PC-3 (cell line): ENCODE data around the gene ENG. TPM values are rescaled to one million over a fixed set of nuclear protein-coding genes. Genes with fewer than 3 reads are reported as not detected.

ENCODE experiments used
- ATAC-seq: fragments of 200-7000 bp; cut with Tn5 transposase; 2 replicates; pipeline ENCODE4 v1.9.1; 2020; ENCODE audit warnings: mild to moderate bottlenecking, moderate library complexity
- BruUV-seq: library from RNA; stranded (reverse); fragments of 400-500 nt; replicated peaks from 2 replicates; lab custom pipeline; 2021; lab: Mats Ljungman, UMichigan
- CTCF ChIA-PET: fragments of 300-600 bp; sonication (Branson Sonifier 250); formaldehyde crosslinking; loops from one replicate; lab custom pipeline; 2022; ENCODE audit warnings: antibody characterized with exemption; lab: Charles Lee
- POLR2A ChIA-PET: fragments of 300-600 bp; sonication (Branson Sonifier 250); formaldehyde crosslinking; loops from one replicate; lab custom pipeline; 2022; ENCODE audit warnings: antibody characterized with exemption; ENCODE audit not compliant: unreplicated experiment; lab: Charles Lee
- DNase-seq: peaks from one replicate; pipeline ENCODE4 v3.0.0-alpha.2; 2015
- H2AFZ ChIP-seq: fragments of 300-600 bp; sonication (generic); 2 replicates; pipeline ENCODE4 v1.6.0; 2016; ENCODE audit warnings: antibody characterized with exemption, low read length
- H3F3A ChIP-seq: fragments of 300-600 bp; sonication (generic); one replicate; pipeline ENCODE4 v1.6.0; 2017; ENCODE audit warnings: antibody characterized with exemption, low read length, control low read depth, mild to moderate bottlenecking; ENCODE audit not compliant: unreplicated experiment
- H3K27ac ChIP-seq: fragments of 300-600 bp; sonication (generic); 2 replicates; pipeline ENCODE4 v1.5.1; 2016; ENCODE audit warnings: mild to moderate bottlenecking, low read length
- H3K27me3 ChIP-seq: fragments of 300-600 bp; sonication (generic); 2 replicates; pipeline ENCODE4 v1.6.1; 2016; ENCODE audit warnings: low read length, mixed read lengths
- H3K36me3 ChIP-seq: fragments of 300-600 bp; sonication (generic); 2 replicates; pipeline ENCODE4 v1.6.1; 2016; ENCODE audit warnings: low read depth, mixed run types, low read length, mixed read lengths
- H3K4me1 ChIP-seq: fragments of 300-600 bp; sonication (generic); 2 replicates; pipeline ENCODE4 v1.5.1; 2016; ENCODE audit warnings: low read length; ENCODE audit not compliant: insufficient read depth
- H3K4me2 ChIP-seq: fragments of 300-600 bp; sonication (generic); 2 replicates; pipeline ENCODE4 v1.6.0; 2016; ENCODE audit warnings: low read length
- H3K4me3 ChIP-seq: fragments of 300-600 bp; sonication (generic); 2 replicates; pipeline ENCODE4 v1.5.1; 2016; ENCODE audit warnings: mild to moderate bottlenecking, low read length, mixed read lengths
- H3K79me2 ChIP-seq: fragments of 300-600 bp; sonication (generic); 2 replicates; pipeline ENCODE4 v1.6.1; 2017; ENCODE audit warnings: low read length, mixed read lengths
- H3K9ac ChIP-seq: fragments of 300-600 bp; sonication (generic); 2 replicates; pipeline ENCODE4 v1.6.0; 2016; ENCODE audit warnings: mild to moderate bottlenecking, low read length
- H3K9me2 ChIP-seq: fragments of 300-600 bp; sonication (generic); replicated peaks from 2 replicates; pipeline ENCODE4 v1.6.1; 2016; ENCODE audit warnings: mixed run types, low read length, mixed read lengths
- H3K9me3 ChIP-seq: fragments of 300-600 bp; sonication (generic); 2 replicates; pipeline ENCODE4 v1.6.1; 2016; ENCODE audit warnings: low read length, mixed read lengths
- H4K20me1 ChIP-seq: fragments of 300-600 bp; sonication (generic); 2 replicates; pipeline ENCODE4 v1.6.1; 2016; ENCODE audit warnings: low read length, mixed read lengths
- EZH2 ChIP-seq: fragments of 300-600 bp; sonication (generic); IDR thresholded peaks from one replicate; pipeline ENCODE4 v1.6.1; 2017; ENCODE audit warnings: antibody characterized with exemption, mild to moderate bottlenecking, low read length; ENCODE audit not compliant: unreplicated experiment
- EZH2phosphoT487 ChIP-seq: fragments of 300-600 bp; sonication (generic); IDR thresholded peaks from 2 replicates; pipeline ENCODE4 v1.6.1; 2018; ENCODE audit warnings: mild to moderate bottlenecking, antibody characterized with exemption, low read length, borderline replicate concordance
- intact Hi-C: fragments of 100-400 bp; cut with micrococcal nuclease; formaldehyde crosslinking; loops from 2 replicates; pipeline ENCODE4 v1.9.0; 2023
- total RNA-seq: library from RNA; depleted of rRNA; stranded (reverse); fragments of >200 nt; gene quantifications from 2 replicates; pipeline ENCODE4 v1.2.3, GENCODE V29; 2014
- TF ChIP-seq, protein P1 (sequence below): fragments of 300-600 bp; sonication (generic); conservative IDR thresholded peaks from 2 replicates; pipeline ENCODE4 v1.5.1; 2017; ENCODE audit warnings: antibody characterized with exemption, low read depth, mild to moderate bottlenecking, low read length

The ENG gene
- total RNA-seq, 1 experiment from 2014 or later: 1.1 TPM

DNA sequence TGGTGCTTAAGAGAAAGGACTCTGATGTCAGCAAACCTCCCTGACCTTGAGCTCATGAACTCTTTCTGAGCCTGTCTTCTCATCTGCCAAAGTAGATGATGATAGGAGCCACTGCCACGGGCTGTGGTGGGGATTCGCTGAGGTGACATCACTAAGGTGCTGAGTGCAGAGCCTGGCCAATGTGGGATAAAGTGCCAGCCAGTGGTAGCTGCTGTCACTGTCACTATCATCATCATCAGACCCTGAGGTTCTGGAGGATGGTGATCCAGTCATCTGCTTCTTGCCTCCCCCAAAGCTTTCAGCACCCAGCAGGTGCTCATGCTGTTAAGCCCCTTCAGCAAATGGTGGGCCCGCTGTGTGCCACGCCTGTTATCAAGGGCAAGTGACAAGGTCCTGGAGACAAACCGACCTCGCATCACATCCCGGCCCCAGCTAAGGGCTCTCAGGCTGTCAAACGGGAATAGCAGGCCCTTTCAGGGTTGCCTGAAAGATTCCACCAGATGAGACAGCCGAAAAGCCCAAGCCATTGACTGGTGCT lies 45.4 kb downstream of the ENG start:
- POLR2A ChIA-PET: no interaction called here
- no peak for ATAC-seq
- H3K27me3 ChIP-seq: no peaks in the 10 kb centered on the region
- peaks cover 25% of the 10 kb centered on the region for H3K79me2 ChIP-seq
- no peak overlapping the region for H2AFZ ChIP-seq
- no peak for DNase-seq
- no peak overlapping the region for H3K27ac ChIP-seq
- H3F3A ChIP-seq: no peaks in the 10 kb centered on the region
- CTCF ChIA-PET: no interaction called here
- no TSS peak for BruUV-seq
- TF ChIP-seq EZH2phosphoT487 (no peak), EZH2 (no peak)
- TF ChIP-seq, protein P1, sequence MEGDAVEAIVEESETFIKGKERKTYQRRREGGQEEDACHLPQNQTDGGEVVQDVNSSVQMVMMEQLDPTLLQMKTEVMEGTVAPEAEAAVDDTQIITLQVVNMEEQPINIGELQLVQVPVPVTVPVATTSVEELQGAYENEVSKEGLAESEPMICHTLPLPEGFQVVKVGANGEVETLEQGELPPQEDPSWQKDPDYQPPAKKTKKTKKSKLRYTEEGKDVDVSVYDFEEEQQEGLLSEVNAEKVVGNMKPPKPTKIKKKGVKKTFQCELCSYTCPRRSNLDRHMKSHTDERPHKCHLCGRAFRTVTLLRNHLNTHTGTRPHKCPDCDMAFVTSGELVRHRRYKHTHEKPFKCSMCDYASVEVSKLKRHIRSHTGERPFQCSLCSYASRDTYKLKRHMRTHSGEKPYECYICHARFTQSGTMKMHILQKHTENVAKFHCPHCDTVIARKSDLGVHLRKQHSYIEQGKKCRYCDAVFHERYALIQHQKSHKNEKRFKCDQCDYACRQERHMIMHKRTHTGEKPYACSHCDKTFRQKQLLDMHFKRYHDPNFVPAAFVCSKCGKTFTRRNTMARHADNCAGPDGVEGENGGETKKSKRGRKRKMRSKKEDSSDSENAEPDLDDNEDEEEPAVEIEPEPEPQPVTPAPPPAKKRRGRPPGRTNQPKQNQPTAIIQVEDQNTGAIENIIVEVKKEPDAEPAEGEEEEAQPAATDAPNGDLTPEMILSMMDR: no peak
- intact Hi-C loops: no loop called here
- H3K4me3 ChIP-seq: no peak overlapping the region
- H4K20me1 ChIP-seq: no peaks in the 10 kb centered on the region
- peaks cover 19% of the 10 kb centered on the region for H3K36me3 ChIP-seq
- peaks cover 6% of the 10 kb centered on the region for H3K4me1 ChIP-seq
- no peaks in the 10 kb centered on the region for H3K9me3 ChIP-seq
- no peaks in the 10 kb centered on the region for H3K9me2 ChIP-seq
- H3K4me2 ChIP-seq: no peak overlapping the region
- H3K9ac ChIP-seq: no peak overlapping the region

DNA sequence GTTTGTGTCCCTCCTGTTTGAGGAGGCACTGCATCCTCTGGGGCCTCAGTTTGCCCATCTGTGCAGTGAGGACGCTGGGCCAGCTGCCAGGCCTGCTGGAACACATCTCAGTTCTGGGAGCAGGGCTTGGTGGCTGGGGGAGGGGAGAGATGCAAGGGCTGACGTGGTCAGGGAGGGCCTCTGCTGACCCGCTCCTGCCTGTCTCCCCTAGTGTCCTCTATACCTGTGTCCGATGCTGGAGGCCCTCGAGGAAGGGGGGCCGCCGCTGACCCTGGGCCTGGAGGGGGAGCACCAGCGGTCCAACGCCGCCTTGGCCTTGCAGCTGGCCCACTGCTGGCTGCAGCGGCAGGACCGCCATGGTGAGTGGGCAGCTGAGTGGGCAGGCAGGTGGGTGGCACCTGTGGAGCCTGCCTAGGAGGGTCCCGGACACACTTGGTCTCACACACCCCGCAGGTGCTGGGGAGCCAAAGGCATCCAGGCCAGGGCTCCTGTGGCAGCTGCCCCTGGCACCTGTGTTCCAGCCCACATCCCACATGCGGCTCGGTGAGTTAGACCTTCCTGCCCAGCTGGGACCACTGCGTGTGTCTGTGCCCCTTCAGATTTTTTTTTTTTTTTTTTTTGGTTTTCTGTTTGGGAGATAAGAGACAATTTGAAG lies 46.0 kb downstream of the ENG start:
- Histone ChIP-seq H3K27ac (no peak overlapping the region), H3K4me3 (no peak overlapping the region), H3K9me3 (no peaks in the 10 kb centered on the region), H3K9me2 (no peaks in the 10 kb centered on the region), H3K27me3 (no peaks in the 10 kb centered on the region), H3F3A (no peaks in the 10 kb centered on the region), H2AFZ (no peak overlapping the region), H3K4me1 (peaks cover 9% of the 10 kb centered on the region), H3K4me2 (no peak overlapping the region), H3K36me3 (peaks cover 15% of the 10 kb centered on the region), H3K9ac (no peak overlapping the region), H4K20me1 (no peaks in the 10 kb centered on the region), H3K79me2 (peaks cover 31% of the 10 kb centered on the region)
- BruUV-seq: no TSS peak
- TF ChIP-seq, protein P1: no peak
- TF ChIP-seq EZH2phosphoT487: no peak
- TF ChIP-seq EZH2: no peak
- ChIA-PET POLR2A (no interaction called here), CTCF (no interaction called here)
- DNase-seq (no peak), ATAC-seq (no peak)
- intact Hi-C loops: no loop called here

DNA sequence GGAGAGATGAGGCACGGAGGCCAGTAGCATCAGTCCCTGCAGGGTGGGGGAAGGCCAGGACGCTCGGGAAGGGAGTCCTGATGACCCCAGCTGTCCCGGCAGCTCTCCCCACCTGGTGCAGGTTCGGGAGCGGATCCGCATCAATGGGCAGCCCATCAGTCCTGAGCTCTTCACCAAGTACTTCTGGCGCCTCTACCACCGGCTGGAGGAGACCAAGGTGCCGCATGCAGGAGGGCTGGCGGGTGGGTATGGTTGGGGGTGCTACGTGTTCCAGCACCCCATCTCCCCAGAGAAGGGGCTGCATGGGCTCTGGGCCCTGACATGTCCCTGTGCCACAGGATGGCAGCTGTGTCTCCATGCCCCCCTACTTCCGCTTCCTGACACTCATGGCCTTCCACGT lies 47.6 kb downstream of the ENG start:
- no peaks in the 10 kb centered on the region for H3K27me3 ChIP-seq
- H3K4me2 ChIP-seq: no peak overlapping the region
- ChIA-PET CTCF (no interaction called here), POLR2A (no interaction called here)
- ATAC-seq (no peak), DNase-seq (no peak)
- H3K9me3 ChIP-seq: no peaks in the 10 kb centered on the region
- BruUV-seq: no TSS peak
- no peak overlapping the region for H2AFZ ChIP-seq
- H3K79me2 ChIP-seq: peaks cover 36% of the 10 kb centered on the region
- H3K4me1 ChIP-seq: peaks cover 15% of the 10 kb centered on the region
- H4K20me1 ChIP-seq: no peaks in the 10 kb centered on the region
- H3K36me3 ChIP-seq: peaks cover 11% of the 10 kb centered on the region; the same call in 1 of the 2 replicates
- TF ChIP-seq, protein P1: no peak
- TF ChIP-seq EZH2 (no peak), EZH2phosphoT487 (no peak)
- no peak overlapping the region for H3K27ac ChIP-seq
- intact Hi-C loops: no loop called here
- no peak overlapping the region for H3K4me3 ChIP-seq
- H3K9ac ChIP-seq: no peak overlapping the region
- no peaks in the 10 kb centered on the region for H3K9me2 ChIP-seq
- H3F3A ChIP-seq: no peaks in the 10 kb centered on the region
